ENCODE data around the gene MOGAT3.
"Not testable (repeated sequence)": the region's sequence is repeated elsewhere in the genome, so short reads cannot be mapped to it uniquely, and the experiment has no call there.

Gene MOGAT3

GRCh38 chr7:101207459-101207858 is 6.6 kb upstream of the MOGAT3 start:
- peaks cover 10% of the 10 kb centered on the region for H3K4me1 ChIP-seq (ENCODE audit: control insufficient read depth, insufficient read depth, low read depth, low read length)
- no peak overlapping the region for H2BK120ac ChIP-seq (ENCODE audit: low read depth, low read length)
- no peak overlapping the region for H3K4me2 ChIP-seq (ENCODE audit: low read length, poor library complexity, severe bottlenecking)
- H3K79me1 ChIP-seq (replicated peaks; ENCODE audit: low read length, poor library complexity, severe bottlenecking) = no peaks in the 10 kb centered on the region
- H2BK5ac ChIP-seq (ENCODE audit: low read depth, low read length, poor library complexity, severe bottlenecking) = no peak overlapping the region
- no peak for DNase-seq
- no peak overlapping the region for H3K4me3 ChIP-seq (ENCODE audit: insufficient read depth in 1 of 2, low read depth in 1 of 2, low read length in 2 of 2)
- peaks cover 60 to 62% of the 10 kb centered on the region in 2 experiments for H3K36me3 ChIP-seq (ENCODE audit: control insufficient read depth in 1 of 2, insufficient read depth in 2 of 2, low read depth in 1 of 2, low read length in 2 of 2)
- no peak overlapping the region for H3K27ac ChIP-seq (ENCODE audit: low read length, poor library complexity, severe bottlenecking)
- no peak overlapping the region for H2AFZ ChIP-seq (ENCODE audit: low read depth, low read length)
- no peak overlapping the region for H2AK5ac ChIP-seq (ENCODE audit: low read length, severe bottlenecking)
- H3K27me3 ChIP-seq (ENCODE audit: control insufficient read depth in 1 of 2, insufficient read depth in 1 of 2, low read length in 2 of 2) = peaks cover 14 to 15% of the 10 kb centered on the region in 2 experiments
- no peak overlapping the region for H2BK12ac ChIP-seq (ENCODE audit: low read length in 2 of 2)
- H3K14ac ChIP-seq (ENCODE audit: low read length in 2 of 2) = no peak overlapping the region
- WGBS = 98% methylated on average over 17 of the region's 17 CpGs
- no peak overlapping the region for H3K23ac ChIP-seq (ENCODE audit: low read length in 2 of 2)
- peak overlapping the region; percentile 15 for H4K91ac ChIP-seq (ENCODE audit: low read length)
- H3K18ac ChIP-seq (ENCODE audit: low read depth in 1 of 2, low read length in 2 of 2) = no peak overlapping the region
- no peaks in the 10 kb centered on the region for H3K9me3 ChIP-seq (ENCODE audit: control insufficient read depth, low read length)
- H3K9ac ChIP-seq (ENCODE audit: low read length) = no peak overlapping the region
- no peak overlapping the region for H2BK15ac ChIP-seq (ENCODE audit: low read depth, poor library complexity, severe bottlenecking)
- H3K4ac ChIP-seq (ENCODE audit: low read depth in 1 of 2, low read length in 2 of 2) = no peak overlapping the region
- H4K8ac ChIP-seq (ENCODE audit: low read length) = no peak overlapping the region

- H3K4me3 ChIP-seq (ENCODE audit: insufficient read depth in 1 of 2, low read depth in 1 of 2, low read length in 2 of 2) = no peak overlapping the region
- no peak overlapping the region for H2AK5ac ChIP-seq (ENCODE audit: low read length, severe bottlenecking)
- peaks cover 52 to 54% of the 10 kb centered on the region in 2 experiments for H3K36me3 ChIP-seq (ENCODE audit: control insufficient read depth in 1 of 2, insufficient read depth in 2 of 2, low read depth in 1 of 2, low read length in 2 of 2)
- H2BK12ac ChIP-seq (ENCODE audit: low read length in 2 of 2) = no peak overlapping the region
- H3K4me2 ChIP-seq (ENCODE audit: low read length, poor library complexity, severe bottlenecking) = no peak overlapping the region
- no peaks in the 10 kb centered on the region for H3K9me3 ChIP-seq (ENCODE audit: control insufficient read depth, low read length)
- WGBS = 87% methylated on average over 19 of the region's 19 CpGs
- H2BK15ac ChIP-seq (ENCODE audit: low read depth, poor library complexity, severe bottlenecking) = no peak overlapping the region
- H3K9ac ChIP-seq (ENCODE audit: low read length) = no peak overlapping the region
- H4K91ac ChIP-seq (ENCODE audit: low read length) = no peak overlapping the region
- H3K79me1 ChIP-seq (replicated peaks; ENCODE audit: low read length, poor library complexity, severe bottlenecking) = no peaks in the 10 kb centered on the region
- no peak for DNase-seq
- no peak overlapping the region for H3K27ac ChIP-seq (ENCODE audit: low read length, poor library complexity, severe bottlenecking)
- peaks cover 18% of the 10 kb centered on the region for H3K4me1 ChIP-seq (ENCODE audit: control insufficient read depth, insufficient read depth, low read depth, low read length)
- H3K18ac ChIP-seq (ENCODE audit: low read depth in 1 of 2, low read length in 2 of 2) = no peak overlapping the region
- no peak overlapping the region for H3K4ac ChIP-seq (ENCODE audit: low read depth in 1 of 2, low read length in 2 of 2)
- H3K27me3 ChIP-seq (ENCODE audit: control insufficient read depth in 1 of 2, insufficient read depth in 1 of 2, low read length in 2 of 2) = peaks cover 22 to 23% of the 10 kb centered on the region in 2 experiments
- no peak overlapping the region for H2BK120ac ChIP-seq (ENCODE audit: low read depth, low read length)
- no peak overlapping the region for H3K23ac ChIP-seq (ENCODE audit: low read length in 2 of 2)
- H2AFZ ChIP-seq (ENCODE audit: low read depth, low read length) = no peak overlapping the region
- no peak overlapping the region for H2BK5ac ChIP-seq (ENCODE audit: low read depth, low read length, poor library complexity, severe bottlenecking)
- H3K14ac ChIP-seq (ENCODE audit: low read length in 2 of 2) = no peak overlapping the region
- no peak overlapping the region for H4K8ac ChIP-seq (ENCODE audit: low read length)
Observed at GRCh38 chr7:101206665-101207042, 5.8 kb upstream of the MOGAT3 start.

- no peak overlapping the region for H2BK120ac ChIP-seq (ENCODE audit: low read depth, low read length)
- 96% methylated on average over 32 of the region's 32 CpGs for WGBS
- no peak overlapping the region for H3K23ac ChIP-seq (ENCODE audit: low read length in 2 of 2)
- no peak overlapping the region for H4K8ac ChIP-seq (ENCODE audit: low read length)
- no peak for DNase-seq
- peaks cover 21% of the 10 kb centered on the region for H3K4me1 ChIP-seq (ENCODE audit: control insufficient read depth, insufficient read depth, low read depth, low read length)
- no peak overlapping the region for H3K14ac ChIP-seq (ENCODE audit: low read length in 2 of 2)
- H3K36me3 ChIP-seq (ENCODE audit: control insufficient read depth in 1 of 2, insufficient read depth in 2 of 2, low read depth in 1 of 2, low read length in 2 of 2) = peaks cover 47 to 48% of the 10 kb centered on the region in 2 experiments
- H3K9me3 ChIP-seq (ENCODE audit: control insufficient read depth, low read length) = no peaks in the 10 kb centered on the region
- no peak overlapping the region for H3K18ac ChIP-seq (ENCODE audit: low read depth in 1 of 2, low read length in 2 of 2)
- H3K27me3 ChIP-seq (ENCODE audit: control insufficient read depth in 1 of 2, insufficient read depth in 1 of 2, low read length in 2 of 2) = peaks cover 28% of the 10 kb centered on the region in 2 experiments
- no peak overlapping the region for H2BK15ac ChIP-seq (ENCODE audit: low read depth, poor library complexity, severe bottlenecking)
- H2AK5ac ChIP-seq (ENCODE audit: low read length, severe bottlenecking) = no peak overlapping the region
- H2BK12ac ChIP-seq (ENCODE audit: low read length in 2 of 2) = no peak overlapping the region
- H3K9ac ChIP-seq (ENCODE audit: low read length) = no peak overlapping the region
- no peak overlapping the region for H3K4me2 ChIP-seq (ENCODE audit: low read length, poor library complexity, severe bottlenecking)
- no peaks in the 10 kb centered on the region for H3K79me1 ChIP-seq (replicated peaks; ENCODE audit: low read length, poor library complexity, severe bottlenecking)
- H2BK5ac ChIP-seq (ENCODE audit: low read depth, low read length, poor library complexity, severe bottlenecking) = no peak overlapping the region
- no peak overlapping the region for H4K91ac ChIP-seq (ENCODE audit: low read length)
- no peak overlapping the region for H3K27ac ChIP-seq (ENCODE audit: low read length, poor library complexity, severe bottlenecking)
- H3K4me3 ChIP-seq (ENCODE audit: insufficient read depth in 1 of 2, low read depth in 1 of 2, low read length in 2 of 2) = no peak overlapping the region
- no peak overlapping the region for H2AFZ ChIP-seq (ENCODE audit: low read depth, low read length)
- H3K4ac ChIP-seq (ENCODE audit: low read depth in 1 of 2, low read length in 2 of 2) = no peak overlapping the region
Observed at GRCh38 chr7:101205901-101206664, 5.2 kb upstream of the MOGAT3 start.

GRCh38 chr7:101203740-101204738 is 3.2 kb upstream of the MOGAT3 start:
- not testable (repeated sequence) for DNase-seq; H3K9ac ChIP-seq (ENCODE audit: low read length); H3K79me1 ChIP-seq (replicated peaks; ENCODE audit: low read length, poor library complexity, severe bottlenecking); H2BK5ac ChIP-seq (ENCODE audit: low read depth, low read length, poor library complexity, severe bottlenecking); H2BK15ac ChIP-seq (ENCODE audit: low read depth, poor library complexity, severe bottlenecking); H3K4me2 ChIP-seq (ENCODE audit: low read length, poor library complexity, severe bottlenecking); H3K27ac ChIP-seq (ENCODE audit: low read length, poor library complexity, severe bottlenecking); H4K8ac ChIP-seq (ENCODE audit: low read length); H2BK12ac ChIP-seq (ENCODE audit: low read length in 2 of 2); H4K91ac ChIP-seq (ENCODE audit: low read length); H2BK120ac ChIP-seq (ENCODE audit: low read depth, low read length); H2AFZ ChIP-seq (ENCODE audit: low read depth, low read length); H3K18ac ChIP-seq (ENCODE audit: low read depth in 1 of 2, low read length in 2 of 2); H2AK5ac ChIP-seq (ENCODE audit: low read length, severe bottlenecking); H3K9me3 ChIP-seq (ENCODE audit: control insufficient read depth, low read length); H3K14ac ChIP-seq (ENCODE audit: low read length in 2 of 2); H3K23ac ChIP-seq (ENCODE audit: low read length in 2 of 2); H3K4me3 ChIP-seq (ENCODE audit: insufficient read depth in 1 of 2, low read depth in 1 of 2, low read length in 2 of 2); H3K4ac ChIP-seq (ENCODE audit: low read depth in 1 of 2, low read length in 2 of 2)
- H3K4me1 ChIP-seq (ENCODE audit: control insufficient read depth, insufficient read depth, low read depth, low read length) = peaks cover 26% of the 10 kb centered on the region
- peaks cover 41 to 43% of the 10 kb centered on the region in 2 experiments for H3K27me3 ChIP-seq (ENCODE audit: control insufficient read depth in 1 of 2, insufficient read depth in 1 of 2, low read length in 2 of 2)
- peaks cover 29 to 30% of the 10 kb centered on the region in 2 experiments for H3K36me3 ChIP-seq (ENCODE audit: control insufficient read depth in 1 of 2, insufficient read depth in 2 of 2, low read depth in 1 of 2, low read length in 2 of 2)
- 84% methylated on average over 22 of the region's 22 CpGs for WGBS
